Measurements from ENCODE around the gene SPINT2.
"Not testable (repeated sequence)": the region's sequence is repeated elsewhere in the genome, so short reads cannot be mapped to it uniquely, and the experiment has no call there.

SPINT2 gene

DNA sequence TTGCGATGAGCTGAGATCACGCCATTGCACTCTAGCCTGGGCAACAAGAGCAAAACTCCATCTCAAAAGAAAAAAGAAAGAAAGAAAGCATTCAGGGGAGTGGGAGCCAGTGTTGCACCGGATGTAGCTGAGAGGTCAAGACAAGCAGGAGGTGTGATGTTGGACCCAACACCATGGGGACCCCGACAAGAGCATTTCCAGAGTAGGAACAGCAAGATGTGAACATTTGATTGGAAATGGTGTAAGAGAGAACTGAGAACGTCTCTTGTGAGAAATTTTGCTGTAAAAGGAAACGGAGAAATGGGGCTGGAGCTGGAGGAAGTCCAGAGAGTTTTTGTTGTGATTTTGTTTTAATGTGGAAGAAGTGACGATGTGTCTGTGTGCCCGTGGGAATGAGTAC is 24.6 kb upstream of the SPINT2 start:
- DNase-seq (ENCODE audit: low spot score): no peak

DNA sequence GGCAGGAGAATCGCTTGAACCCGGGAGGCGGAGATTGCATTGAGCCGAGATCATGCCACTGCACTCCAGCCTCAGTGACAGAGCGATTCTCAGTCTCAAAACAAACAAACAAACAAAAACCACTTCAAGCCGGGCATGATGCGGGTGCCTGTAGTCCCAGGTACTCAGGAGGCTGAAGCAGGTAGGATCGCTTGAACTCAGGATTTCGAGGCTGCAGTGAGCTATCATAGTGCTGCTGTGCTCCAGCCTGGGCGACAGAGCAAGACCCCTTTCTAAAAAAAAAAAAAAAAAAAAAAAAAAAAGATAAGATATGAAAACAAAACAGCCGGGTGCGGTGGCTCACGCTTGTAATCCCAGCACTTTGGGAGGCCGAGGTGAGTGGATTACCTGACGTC is 21.1 kb upstream of the SPINT2 start:
- no peak for DNase-seq (ENCODE audit: low spot score)

DNA sequence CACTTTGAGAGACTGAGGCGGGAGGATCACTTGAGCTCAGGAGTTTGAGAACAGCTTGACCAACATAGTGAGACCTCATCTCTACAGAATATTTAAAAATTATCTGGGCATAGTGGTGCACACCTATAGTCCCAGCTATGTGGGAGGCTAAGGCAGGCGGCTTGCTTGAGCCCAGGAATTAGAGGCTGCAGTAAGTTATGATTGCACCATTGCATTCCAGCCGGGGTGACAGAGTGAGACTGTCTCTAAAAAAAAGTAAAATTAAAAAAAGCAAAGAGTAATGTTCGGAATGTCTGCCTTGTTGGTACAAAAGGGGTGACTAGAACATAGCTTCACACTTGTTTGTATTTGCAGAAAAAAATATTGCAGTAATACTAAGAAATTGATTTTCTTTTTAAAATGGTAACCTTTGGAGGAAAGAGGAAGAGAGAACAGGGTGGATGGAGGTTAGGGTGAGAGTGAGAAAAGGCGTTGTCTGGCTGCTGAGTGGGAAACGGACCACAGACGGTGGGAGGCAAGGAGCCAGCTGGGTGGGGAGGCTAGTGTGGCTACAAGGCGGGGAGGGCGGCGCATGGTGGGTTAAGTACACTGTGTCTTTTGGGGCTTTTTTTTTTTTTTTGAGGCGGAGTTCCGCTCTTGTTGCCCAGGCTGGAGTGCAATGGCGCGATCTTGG is 18.4 kb upstream of the SPINT2 start:
- no peak for DNase-seq (ENCODE audit: low spot score)

DNA sequence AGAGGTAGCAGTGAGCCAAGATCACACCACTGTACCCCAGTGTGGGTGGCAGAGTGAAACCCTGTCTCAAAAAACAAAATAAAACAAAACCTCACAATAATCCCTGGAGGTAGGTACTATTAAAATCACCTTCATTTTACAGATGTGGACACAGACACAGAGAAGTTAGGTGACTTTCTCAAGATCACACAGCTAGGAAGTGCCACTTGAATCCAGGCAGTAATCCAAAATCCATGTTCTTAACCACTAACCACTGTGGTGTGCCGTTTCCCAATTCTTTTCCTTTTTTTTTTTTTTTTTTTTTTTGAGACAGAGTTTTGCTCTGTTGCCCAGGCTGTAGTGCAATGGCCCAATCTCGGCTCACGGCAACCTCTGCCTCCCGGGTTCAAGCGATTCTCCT is 17.2 kb upstream of the SPINT2 start:
- DNase-seq (ENCODE audit: low spot score): no peak

DNA sequence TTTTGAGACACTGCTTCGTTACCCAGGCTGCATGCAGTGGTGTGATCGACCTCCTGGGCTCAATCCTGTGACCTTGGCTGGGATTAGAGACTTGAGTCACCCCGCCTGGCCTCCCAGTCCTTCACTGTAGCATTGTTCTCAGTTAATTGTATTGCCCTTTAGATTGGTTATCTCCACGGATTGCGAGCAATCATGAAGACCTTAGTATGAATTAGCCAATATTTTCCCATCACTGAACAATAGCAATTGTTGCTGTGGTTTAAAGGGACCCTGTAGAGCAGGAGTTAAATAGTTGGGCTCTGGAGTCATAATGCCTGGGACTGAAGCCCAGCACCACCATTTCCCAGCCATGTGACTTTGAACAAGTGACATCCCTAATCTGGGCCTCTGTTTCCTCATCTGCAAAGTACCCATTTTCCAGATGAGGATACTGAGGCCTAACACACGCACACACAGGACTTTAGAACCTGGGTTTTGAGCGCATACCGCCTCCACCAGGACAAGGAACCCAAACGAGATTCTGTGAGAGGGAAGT is 16.6 kb upstream of the SPINT2 start:
- DNase-seq (ENCODE audit: low spot score): no peak

DNA sequence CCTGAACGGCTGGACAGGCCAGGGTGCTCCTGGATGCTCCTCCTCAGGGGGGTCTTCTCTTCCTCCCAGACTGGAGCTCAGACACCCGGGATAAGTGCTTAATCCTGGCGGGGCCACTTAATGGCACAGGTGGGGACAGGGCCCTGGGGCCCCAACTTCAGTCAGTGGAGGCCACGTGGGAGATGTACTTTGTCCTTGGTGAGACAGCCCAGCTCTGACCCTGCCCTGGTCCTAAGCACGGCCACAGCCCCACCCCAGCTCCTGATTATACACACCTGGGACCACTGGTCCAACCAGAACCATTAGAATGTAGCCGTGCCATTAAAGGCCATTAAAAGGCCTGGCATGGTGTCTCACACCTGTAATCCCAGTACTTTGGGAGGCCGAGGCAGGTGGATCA is 16.0 kb upstream of the SPINT2 start:
- no peak for DNase-seq (ENCODE audit: low spot score)

DNA sequence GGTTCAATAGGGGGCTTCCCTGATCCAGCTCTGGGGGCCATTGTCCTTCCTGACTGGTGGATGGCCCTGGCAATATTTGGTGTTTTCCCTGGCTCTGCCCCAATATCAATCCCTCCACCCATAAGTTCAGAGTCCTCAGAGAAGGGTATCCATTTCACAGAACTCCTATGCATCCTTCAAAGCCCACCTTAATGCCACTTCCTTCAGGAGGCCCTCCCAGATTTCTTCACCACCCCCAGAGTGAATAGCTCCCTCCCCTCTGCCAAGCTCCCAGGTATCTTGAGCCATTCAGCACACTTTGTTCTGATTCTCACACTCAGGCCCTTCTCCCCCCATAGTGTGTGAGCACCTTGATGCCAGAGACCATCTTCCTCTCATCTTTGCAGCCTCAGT is 13.9 kb upstream of the SPINT2 start:
- no peak for DNase-seq (ENCODE audit: low spot score)

DNA sequence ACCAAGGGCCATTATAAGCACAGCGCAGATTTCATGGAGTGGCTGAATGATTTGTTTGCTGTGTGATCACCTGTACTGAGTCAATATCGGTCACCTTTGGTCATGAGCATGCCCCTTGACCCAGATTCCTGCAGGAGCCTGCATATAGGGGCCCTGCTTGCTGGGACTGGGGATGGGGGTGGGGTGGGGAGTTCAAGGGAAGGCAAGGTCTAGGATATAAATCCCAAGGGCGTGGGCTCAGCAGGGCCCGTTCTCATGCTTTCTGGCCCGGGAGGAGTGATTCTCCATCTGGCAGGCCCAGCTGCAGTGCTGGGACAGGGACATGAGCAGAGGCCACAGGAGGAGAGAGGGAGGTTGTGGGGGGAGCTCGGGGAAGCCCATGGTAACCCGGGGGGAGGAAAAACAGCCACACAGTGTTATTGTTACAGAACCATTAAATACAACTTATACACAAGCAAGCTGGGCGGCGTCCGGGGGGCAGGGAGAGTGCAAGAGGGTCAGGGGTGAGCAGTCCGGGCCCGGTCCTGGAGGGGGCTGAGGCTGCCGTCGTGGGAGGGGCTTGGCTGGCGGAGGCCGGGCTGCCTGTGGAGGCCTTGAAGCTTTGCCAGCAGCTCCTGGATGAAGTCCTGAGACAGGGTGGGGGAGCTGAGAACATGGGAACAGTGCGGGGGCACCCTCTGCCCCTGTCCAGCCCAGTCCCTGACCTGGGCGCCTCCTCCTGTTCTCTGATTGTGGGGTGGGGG is 13.4 kb upstream of the SPINT2 start:
- DNase-seq (ENCODE audit: low spot score): no peak

DNA sequence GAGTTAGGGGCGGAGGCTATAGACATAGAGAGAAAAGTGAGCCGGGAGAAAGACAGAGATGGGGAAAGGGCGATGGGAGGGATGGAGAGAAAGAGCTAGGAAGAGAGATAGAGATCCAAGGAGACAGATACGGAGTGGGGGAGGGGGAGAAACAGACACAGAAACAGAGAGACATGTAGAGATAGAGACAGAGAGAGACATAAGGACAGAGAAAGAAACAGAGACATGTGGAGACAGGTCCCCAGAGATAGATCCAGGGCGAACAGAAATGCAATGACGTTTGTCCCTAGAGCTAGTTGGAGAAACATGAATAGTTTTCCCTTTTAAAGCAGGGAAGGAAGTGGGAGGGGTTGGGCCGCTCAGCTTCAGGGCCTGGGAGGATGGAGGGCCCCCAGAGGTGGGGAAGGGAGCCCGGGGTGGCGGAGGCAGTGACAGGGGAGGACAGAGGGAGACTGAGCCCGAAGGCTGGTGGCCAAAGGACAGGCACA is 12.8 kb upstream of the SPINT2 start:
- no peak for DNase-seq (ENCODE audit: low spot score)

DNA sequence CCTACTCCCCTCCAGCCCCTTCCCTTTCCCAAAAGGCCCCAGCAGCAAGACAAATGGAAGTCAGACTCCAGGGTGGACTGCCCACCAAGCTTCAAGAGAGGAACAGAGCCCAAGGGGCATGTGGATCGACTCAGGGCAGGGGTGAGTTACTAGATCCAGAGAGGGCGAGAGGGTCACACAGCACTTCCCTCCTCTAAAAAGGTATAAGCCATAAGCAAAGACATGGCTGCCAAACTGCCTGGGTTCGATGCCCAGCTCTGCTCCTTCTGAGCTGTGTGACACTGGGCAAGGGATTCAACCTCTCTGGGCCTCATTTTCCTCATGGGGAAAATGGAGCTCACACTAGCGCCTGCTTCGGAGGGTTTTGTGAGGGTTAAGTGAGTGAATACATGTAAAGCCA is 12.0 kb upstream of the SPINT2 start:
- DNase-seq (ENCODE audit: low spot score): no peak

DNA sequence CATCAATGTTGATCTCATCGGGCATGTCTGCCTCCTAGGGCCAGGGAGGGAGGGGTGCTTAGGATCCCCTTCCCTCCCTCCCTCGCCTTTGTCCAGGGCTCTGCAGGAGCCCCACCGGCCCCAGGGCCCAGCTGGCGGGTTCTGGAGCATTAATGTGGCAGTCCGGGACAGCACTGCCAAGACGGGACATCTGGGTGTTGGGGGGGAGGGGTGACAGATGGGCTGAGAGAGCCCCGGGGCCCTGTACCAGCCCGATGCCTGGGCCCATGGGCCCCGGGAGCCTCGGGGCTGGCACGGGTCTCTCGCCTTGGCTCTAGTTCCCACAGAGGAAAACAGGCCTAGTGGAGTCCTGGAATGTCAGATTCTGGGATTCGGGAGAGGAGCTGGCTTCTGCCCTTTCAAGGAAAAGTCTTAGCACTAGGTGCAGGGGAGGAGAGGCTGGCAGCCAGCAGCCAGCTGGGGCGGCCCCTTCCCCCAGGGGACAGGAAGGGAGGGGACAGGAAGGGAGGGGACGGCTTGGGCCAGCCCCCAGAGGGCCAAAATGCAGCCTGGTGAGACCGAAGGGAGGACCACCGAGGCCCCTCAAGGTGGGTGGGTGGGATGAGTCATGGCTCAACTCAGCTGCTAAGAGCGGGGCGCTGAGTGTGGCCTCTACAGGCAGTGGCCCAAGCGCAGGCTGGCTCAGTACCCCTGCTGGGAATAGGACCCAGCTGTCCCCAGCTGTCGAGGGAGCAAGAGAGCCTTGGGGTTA is 11.3 kb upstream of the SPINT2 start:
- no peak for DNase-seq (ENCODE audit: low spot score)

DNA sequence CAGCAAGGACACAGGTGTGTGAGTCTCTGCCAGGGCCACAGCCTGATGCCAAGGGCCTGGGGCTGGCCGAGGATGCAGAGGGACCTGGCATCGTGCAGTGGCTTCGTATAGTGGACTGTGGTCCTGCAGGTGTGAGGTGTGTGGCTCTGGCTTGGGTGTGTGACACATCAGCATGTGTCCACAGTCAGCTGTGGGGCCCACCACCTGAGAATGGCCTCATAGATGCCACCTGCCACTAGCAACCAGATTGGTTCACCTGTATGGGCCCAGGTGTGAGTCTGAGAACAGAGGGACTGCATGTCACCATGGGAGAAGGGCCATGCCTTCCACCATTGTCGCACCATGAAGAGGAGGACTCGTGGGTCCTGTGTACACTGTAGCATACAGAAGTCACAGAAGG is 10.6 kb upstream of the SPINT2 start:
- DNase-seq (ENCODE audit: low spot score): no peak

DNA sequence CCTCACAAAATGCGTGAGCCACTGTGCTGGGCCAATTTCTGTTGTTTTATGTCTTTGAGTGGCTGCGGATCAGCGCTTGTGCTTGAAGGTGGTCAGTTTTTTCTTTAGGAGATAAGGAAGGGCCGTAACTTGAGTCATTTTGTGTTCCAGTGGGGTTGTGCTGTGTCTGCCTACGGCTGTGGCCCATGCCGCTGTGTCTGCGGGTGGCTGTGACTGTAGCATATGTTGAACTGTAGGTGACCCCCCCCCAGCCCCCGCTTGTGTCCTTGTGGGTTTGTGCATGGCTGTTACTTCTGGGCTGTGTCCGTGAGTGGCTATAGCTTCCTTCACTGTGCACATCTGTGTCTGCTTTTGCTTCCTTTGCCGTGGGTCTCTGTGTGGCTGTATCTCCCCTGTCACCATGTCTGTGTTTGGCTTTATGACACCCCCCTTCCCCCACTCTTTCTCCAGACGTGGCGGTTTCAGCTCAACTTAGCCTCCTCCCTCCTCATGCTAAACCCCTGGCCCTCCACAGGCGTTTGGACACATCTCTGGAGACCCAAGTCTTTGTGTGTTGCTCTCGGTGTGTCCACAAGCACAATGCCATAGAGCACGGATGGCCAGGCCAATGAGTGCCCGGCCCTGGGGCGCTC is 8.9 kb upstream of the SPINT2 start:
- DNase-seq (ENCODE audit: low spot score): no peak

DNA sequence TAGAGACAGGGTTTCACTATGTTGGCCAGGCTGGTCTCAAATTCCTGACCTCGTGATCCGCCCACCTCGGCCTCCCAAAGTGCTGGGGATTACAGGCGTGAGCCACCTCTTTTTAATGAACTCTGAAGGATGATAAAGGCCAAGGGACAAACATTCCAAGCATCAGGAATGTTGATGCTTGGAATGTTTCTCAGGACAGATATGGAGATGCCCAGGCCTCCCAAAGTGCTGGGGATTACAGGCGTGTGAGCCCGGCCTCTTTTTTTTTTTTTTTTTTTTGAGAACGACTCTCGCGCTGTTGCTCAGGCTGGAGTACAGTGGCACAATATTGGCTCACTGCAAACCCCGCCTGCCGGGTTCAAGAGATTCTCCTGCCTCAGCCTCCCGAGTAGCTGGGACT is 2.4 kb upstream of the SPINT2 start:
- DNase-seq (ENCODE audit: low spot score): not testable (repeated sequence)

DNA sequence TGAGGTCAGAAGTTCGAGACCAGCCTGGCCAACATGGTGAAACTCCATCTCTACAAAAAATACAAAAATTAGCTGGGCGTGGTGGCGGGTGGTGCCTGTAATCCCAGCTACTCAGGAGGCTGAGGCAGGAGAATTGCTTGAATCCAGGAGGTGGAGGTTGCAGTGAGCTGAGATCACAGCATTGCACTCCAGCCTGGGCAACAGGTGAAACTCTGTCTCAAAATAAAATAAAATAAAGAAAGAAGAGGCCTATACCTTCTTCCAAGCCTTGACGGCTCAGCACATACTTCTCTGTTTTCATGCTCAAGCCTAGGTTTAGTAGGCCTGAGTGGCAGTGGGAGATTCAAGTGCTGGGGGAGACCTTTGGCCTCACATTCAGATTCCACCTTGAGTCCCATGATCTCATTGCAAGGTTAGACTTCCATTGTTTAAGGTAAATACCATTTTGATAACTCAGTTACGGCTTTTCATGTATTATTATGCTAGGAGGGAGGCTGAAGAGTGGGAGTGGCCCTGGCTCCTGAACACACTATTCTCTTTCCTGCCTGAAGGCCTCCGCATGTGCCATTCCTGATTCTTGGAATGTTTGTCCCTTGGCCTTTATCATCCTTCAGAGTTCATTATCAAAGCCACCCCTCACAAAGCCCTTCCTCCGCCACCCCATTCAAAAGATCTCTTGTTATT is 1.6 kb upstream of the SPINT2 start:
- DNase-seq (ENCODE audit: low spot score): no peak

DNA sequence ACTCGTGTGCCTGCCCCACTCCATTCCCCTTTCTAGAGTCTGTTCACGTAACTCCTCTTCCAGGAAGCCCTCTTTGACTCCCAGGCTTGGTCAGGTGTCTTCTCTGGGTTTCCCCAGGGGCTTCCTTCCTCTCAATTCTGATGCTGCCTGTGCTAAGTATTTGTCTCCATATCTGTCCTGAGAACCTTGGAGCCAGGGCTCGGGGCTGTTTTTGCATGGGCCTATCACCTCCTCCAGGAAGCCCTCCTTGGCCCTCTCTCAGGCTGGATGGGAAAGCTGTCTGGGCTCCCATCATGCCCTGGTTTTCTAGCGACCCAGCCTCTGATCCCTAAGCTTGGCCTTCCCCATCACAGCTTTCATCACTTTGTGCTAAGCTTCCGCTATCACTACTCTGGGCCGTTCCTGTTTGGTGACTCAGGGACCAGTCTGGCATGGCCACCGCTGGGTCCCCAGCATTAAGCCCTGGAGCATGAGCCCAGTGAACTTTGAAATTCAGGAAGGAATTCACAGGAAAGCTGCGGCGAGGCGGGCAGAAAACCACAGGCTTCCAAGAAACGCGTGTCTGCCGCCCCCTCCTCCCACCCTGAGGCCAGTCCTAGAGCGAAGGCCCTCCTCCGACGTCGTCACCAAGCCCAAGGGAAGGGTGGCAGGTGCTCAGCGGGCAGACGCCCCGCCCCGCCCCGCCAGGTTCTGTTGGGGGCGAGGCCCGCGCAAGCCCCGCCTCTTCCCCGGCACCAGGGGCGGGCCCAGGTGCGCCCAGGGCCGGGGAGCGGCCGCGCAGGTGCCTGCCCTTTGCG is 486 bp upstream of the SPINT2 start:
- DNase-seq (ENCODE audit: low spot score): peak; percentile 87

DNA sequence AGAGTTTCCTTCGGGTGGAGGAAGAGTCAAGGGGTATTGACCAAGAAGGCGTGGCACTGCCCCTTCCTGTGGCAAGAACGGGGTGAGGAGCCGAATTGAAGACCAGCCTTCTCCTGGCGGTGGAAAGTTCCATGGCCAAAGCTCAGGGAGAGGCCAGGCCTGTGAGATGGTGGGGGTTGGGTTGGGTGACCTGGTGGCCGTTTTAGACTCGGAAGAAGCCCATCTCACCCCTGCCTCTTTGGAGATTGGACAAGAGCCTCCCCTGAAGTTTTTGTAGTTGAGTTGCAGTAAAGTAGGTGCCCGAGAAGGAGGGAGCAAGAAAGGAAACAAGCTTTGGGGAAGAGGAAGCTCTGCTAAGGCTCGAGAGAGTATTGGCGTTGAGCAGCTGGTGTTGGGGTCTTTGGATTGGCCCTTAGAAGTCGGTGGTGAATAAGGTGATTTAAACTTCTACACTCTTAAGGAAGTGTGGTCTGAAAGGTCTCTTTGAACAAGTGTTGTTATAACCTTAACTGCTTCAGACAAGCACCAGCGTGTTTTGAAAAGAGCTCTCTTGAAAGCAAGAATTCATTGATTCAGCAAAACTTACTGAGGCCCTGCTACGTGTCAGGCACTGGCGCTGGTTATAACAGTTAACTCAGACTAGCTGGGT is 964 bp downstream of the SPINT2 start:
- no peak for DNase-seq (ENCODE audit: low spot score)

DNA sequence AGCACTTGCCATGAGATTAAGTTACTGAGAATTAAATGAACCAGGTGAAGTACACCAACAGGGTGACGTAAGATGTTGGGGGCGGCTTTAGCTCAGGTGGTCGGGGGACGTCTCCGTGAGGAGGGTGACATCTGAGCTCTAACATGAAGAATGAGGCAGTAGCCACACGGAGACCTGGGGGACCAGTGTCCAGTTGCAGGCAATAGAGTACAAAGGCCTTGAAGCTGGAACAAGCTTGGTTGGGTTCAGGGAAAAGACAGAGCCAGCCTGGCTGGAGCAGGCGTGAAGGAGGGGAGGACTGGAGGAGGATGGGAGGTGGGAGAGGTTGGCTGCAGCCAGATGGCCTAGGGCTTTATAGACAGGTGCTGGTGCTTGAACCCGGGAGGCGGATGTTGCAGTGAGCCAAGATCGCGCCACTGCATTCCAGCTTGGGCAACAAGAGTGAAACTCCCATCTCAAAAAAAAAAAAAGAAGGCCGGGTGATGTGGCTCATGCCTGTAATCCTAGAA is 1.6 kb downstream of the SPINT2 start:
- DNase-seq (ENCODE audit: low spot score): no peak

DNA sequence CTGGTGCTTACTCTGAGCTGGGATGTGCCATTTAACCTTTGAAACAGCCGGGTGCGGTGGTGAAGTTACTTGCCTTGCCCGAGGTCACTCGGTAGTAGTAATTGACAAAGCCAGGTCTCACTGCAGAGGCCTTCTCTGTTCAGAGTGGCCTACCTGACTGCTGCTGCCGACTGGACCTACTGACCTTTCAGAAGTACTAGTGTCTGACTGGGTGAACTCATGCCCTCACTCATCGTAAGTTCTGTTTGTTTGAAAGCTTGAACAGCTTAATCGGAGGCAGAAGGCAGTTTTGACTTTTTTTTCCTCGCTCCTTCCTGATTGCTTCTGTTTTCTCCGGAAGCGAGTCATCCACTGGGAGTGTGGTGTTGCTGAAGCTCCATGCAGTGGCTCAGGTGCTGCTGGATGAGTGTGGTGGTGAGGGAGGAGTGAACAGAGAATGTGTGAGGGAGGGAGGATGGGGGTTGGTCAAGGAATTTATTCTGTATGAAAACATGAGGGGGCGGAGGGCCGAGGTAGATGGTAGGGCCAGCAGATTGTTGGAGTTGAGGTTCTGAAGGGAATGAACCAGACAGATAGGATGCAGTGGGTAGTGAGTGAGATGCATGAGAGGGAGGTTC is 2.7 kb downstream of the SPINT2 start:
- DNase-seq (ENCODE audit: low spot score): no peak

Data from ecto neural progenitor cell (in vitro differentiated cells).